K562 (cell line): ENCODE results near the gene TBC1D3B. TPM values are rescaled to one million over a fixed set of nuclear protein-coding genes. Genes with fewer than 3 reads are reported as not detected.

Experiments used
- ATAC-seq: fragments of 200-7000 bp; cut with Tn5 transposase; 3 replicates; pipeline ENCODE4 v1.9.1; 2020; ENCODE audit warnings: moderate library complexity
- BruUV-seq: library from RNA; stranded (reverse); fragments of 400-500 nt; replicated peaks from 2 replicates; lab custom pipeline; 2021; lab: Mats Ljungman, UMichigan
- CTCF ChIA-PET: fragments of 300-600 bp; formaldehyde crosslinking; extraction: SDS; loops from one replicate; lab custom pipeline; 2021; ENCODE audit warnings: low intra/inter-chr PET ratio; lab: Yijun Ruan, JAX
- POLR2A ChIA-PET: fragments of 300-600, 350-650 bp; sonication (Branson Sonifier 250); formaldehyde crosslinking; extraction: SDS; loops from one replicate; lab custom pipeline; 2021; ENCODE audit warnings: antibody characterized with exemption, inconsistent platforms; lab: Yijun Ruan, JAX
- DNase-seq, 4 experiments: peaks; one replicate each; pipeline versions ENCODE4 v3.0.0 to v3.0.0-alpha.2; 2011 to 2018; ENCODE audit warnings: low spot score in 3 of 4, mixed read lengths in 3 of 4; ENCODE audit errors: extremely low read depth in 1 of 4
- FAIRE-seq: peaks from 2 replicates; lab custom pipeline; 2011; peaks lifted over from hg19 to GRCh38; lab: Jason Lieb, UNC
- H2AFZ ChIP-seq: 2 replicates; pipeline ENCODE4 v1.6.0; 2011; ENCODE audit warnings: low read depth, low read length, control low read depth, inconsistent platforms
- H3K27ac ChIP-seq: fragments of 200-600 bp; 3 replicates; pipeline ENCODE4 v1.8.0; 2011; ENCODE audit warnings: low read depth, mild to moderate bottlenecking, control low read depth, inconsistent platforms, low read length, moderate library complexity, mixed read lengths; ENCODE audit errors: extremely low read depth
- H3K27me3 ChIP-seq, 2 experiments: fragments of 300-600 bp in 1 of 2; 2 replicates in 1 of 2; 3 replicates in 1 of 2; pipeline versions ENCODE4 v1.6.0 to v1.8.0; 2011; ENCODE audit warnings: inconsistent platforms in 2 of 2, low read length in 2 of 2, mild to moderate bottlenecking in 1 of 2, mixed read lengths in 1 of 2, moderate library complexity in 1 of 2; ENCODE audit not compliant: control insufficient read depth in 2 of 2, insufficient read depth in 2 of 2
- H3K36me3 ChIP-seq: fragments of 300-600 bp; 3 replicates; pipeline ENCODE4 v1.8.0; 2011; ENCODE audit warnings: mild to moderate bottlenecking, low read length, inconsistent platforms; ENCODE audit not compliant: control insufficient read depth, insufficient read depth
- H3K4me1 ChIP-seq, 2 experiments: fragments of 200-600 bp in 1 of 2; replicated peaks in 1 of 2; 2 replicates in 1 of 2; 3 replicates in 1 of 2; pipeline versions ENCODE4 v1.5.1 to v1.8.0; 2011; ENCODE audit warnings: inconsistent platforms in 2 of 2, low read length in 2 of 2, mild to moderate bottlenecking in 1 of 2, mixed read lengths in 1 of 2, moderate library complexity in 1 of 2; ENCODE audit not compliant: control insufficient read depth in 2 of 2, insufficient read depth in 2 of 2
- H3K4me2 ChIP-seq: 2 replicates; pipeline ENCODE4 v1.6.1; 2011; ENCODE audit warnings: low read length, control low read depth, inconsistent platforms, mixed read lengths; ENCODE audit not compliant: insufficient read depth
- H3K4me3 ChIP-seq: fragments of 200-600 bp; sonication (generic), shearing (Covaris generic); 2 replicates; pipeline ENCODE4 v1.5.1; 2016; ENCODE audit warnings: control low read depth, inconsistent platforms
- H3K79me2 ChIP-seq: fragments of 200-600 bp; 3 replicates; pipeline ENCODE4 v1.8.0; 2011; ENCODE audit warnings: low read length, inconsistent platforms; ENCODE audit not compliant: control insufficient read depth, insufficient read depth
- H3K9ac ChIP-seq, 2 experiments: 2 replicates each; pipeline versions ENCODE4 v1.6.0 to v1.6.1; 2011; ENCODE audit warnings: low read depth in 2 of 2, low read length in 2 of 2, control low read depth in 1 of 2, inconsistent platforms in 1 of 2, mild to moderate bottlenecking in 1 of 2, mixed read lengths in 1 of 2; ENCODE audit not compliant: insufficient read depth in 1 of 2
- H3K9me1 ChIP-seq: one replicate; pipeline ENCODE4 v1.6.0; 2011; ENCODE audit warnings: inconsistent platforms, mild to moderate bottlenecking, low read length, moderate library complexity; ENCODE audit not compliant: control insufficient read depth, insufficient read depth
- H3K9me3 ChIP-seq: replicated peaks from 2 replicates; pipeline ENCODE4 v1.5.1; 2011; ENCODE audit warnings: low read depth, low read length, inconsistent platforms; ENCODE audit not compliant: control insufficient read depth, insufficient read depth
- H4K20me1 ChIP-seq: replicated peaks from 2 replicates; pipeline ENCODE4 v1.6.1; 2011; ENCODE audit warnings: low read length, inconsistent platforms, mixed read lengths; ENCODE audit not compliant: control insufficient read depth, insufficient read depth
- CHCHD3 ChIP-seq: fragments of 250-450 bp; sonication (Bioruptor Pico); IDR thresholded peaks from 2 replicates; pipeline ENCODE4 v2.1.2; 2022; ENCODE audit warnings: mild to moderate bottlenecking
- ILK ChIP-seq: fragments of 450-650 bp; IDR thresholded peaks from 2 replicates; pipeline ENCODE4 v1.6.1; 2016; ENCODE audit warnings: missing genetic modification characterization, low read depth, mild to moderate bottlenecking, missing compliant biosample characterization, moderate library complexity, borderline replicate concordance
- KAT7 ChIP-seq: sonication (generic); formaldehyde crosslinking; IDR thresholded peaks from 2 replicates; pipeline ENCODE4 v1.8.0; 2022; ENCODE audit warnings: missing genetic modification reagents, mild to moderate bottlenecking, borderline replicate concordance
- MYC ChIP-seq, 2 experiments: fragments of 250-450 bp in 1 of 2; sonication (Bioruptor Pico) in 1 of 2; IDR thresholded peaks; 2 replicates each; pipeline versions ENCODE4 v1.5.1 to v1.6.1; 2012 to 2021; ENCODE audit warnings: low read depth in 2 of 2, borderline replicate concordance in 1 of 2, improper control_type of control experiment in 1 of 2, low read length in 1 of 2, mild to moderate bottlenecking in 1 of 2, moderate library complexity in 1 of 2
- NR2C1 ChIP-seq, 2 experiments: fragments of 450-650 bp; IDR thresholded peaks; 2 replicates each; pipeline ENCODE4 v1.6.1; 2017; ENCODE audit warnings: mild to moderate bottlenecking in 2 of 2, antibody characterized with exemption in 1 of 2, inconsistent platforms in 1 of 2, missing compliant biosample characterization in 1 of 2, missing genetic modification characterization in 1 of 2
- SMAD2 ChIP-seq: fragments of 150-350 bp; IDR thresholded peaks from 2 replicates; pipeline ENCODE4 v1.6.1; 2014; ENCODE audit warnings: low read depth, mild to moderate bottlenecking, low read length
- TFAM ChIP-seq: fragments of 250-450 bp; sonication (Bioruptor Pico); conservative IDR thresholded peaks from 2 replicates; pipeline ENCODE4 v1.5.0; 2021; ENCODE audit warnings: mild to moderate bottlenecking, moderate library complexity
- TGIF2 ChIP-seq: sonication (generic); formaldehyde crosslinking; IDR thresholded peaks from 2 replicates; pipeline ENCODE4 v1.8.1; 2022; ENCODE audit warnings: mild to moderate bottlenecking, missing genetic modification reagents, moderate library complexity
- ZNF511 ChIP-seq: sonication (generic); formaldehyde crosslinking; IDR thresholded peaks from 2 replicates; pipeline ENCODE4 v1.8.0; 2022; ENCODE audit warnings: mild to moderate bottlenecking, missing genetic modification reagents
- ZNF780A ChIP-seq: fragments of 250-450 bp; sonication (Bioruptor Pico); IDR thresholded peaks from 2 replicates; pipeline ENCODE4 v1.5.0; 2021; ENCODE audit warnings: mild to moderate bottlenecking
- WGBS: fragments of 100-300 bp; shearing (Covaris generic); methylation state at CpG from one replicate; pipeline ENCODE4 v1.1.6; 2016; ENCODE audit warnings: low coverage, mixed read lengths; ENCODE audit not compliant: insufficient coverage; ENCODE audit errors: missing lambda C conversion rate; 5-methylcytosine and 5-hydroxymethylcytosine counted together
- in situ Hi-C: fragments of 300-500 bp; cut with MboI; formaldehyde crosslinking; loops from 4 replicates; pipeline ENCODE4 v1.15.0; 2018; ENCODE audit warnings: inconsistent platforms, mixed read lengths
- intact Hi-C: fragments of 100-400 bp; cut with micrococcal nuclease; formaldehyde crosslinking; loops from 2 replicates; pipeline ENCODE4 v1.14.2; 2022
- polyA plus RNA-seq, 8 experiments: library from polyadenylated mRNA; depleted of rRNA in 4 of 8; stranded (reverse) in 5 of 8; unstranded in 3 of 8; fragments of >200 nt; fragmentation: Nextera tagmentation in 2 of 8; fragmentation: Illumina TruSeq in 1 of 8; extraction: Ambion mirVana in 2 of 8; extraction: Trizol in 1 of 8; gene quantifications; 2 replicates each; pipeline versions ENCODE4 v1.2.1 to v1.2.3, GENCODE V29; 2011 to 2014; ENCODE audit warnings: inconsistent platforms in 1 of 8, missing spikeins in 1 of 8
- total RNA-seq, 7 experiments: library from RNA; depleted of rRNA in 6 of 7; stranded (reverse); fragments of >200 nt in 6 of 7; fragmentation: Illumina TruSeq in 2 of 7; extraction: Trizol in 2 of 7; gene quantifications; 2 replicates each; pipeline versions ENCODE4 v1.2.1 to v1.2.3, GENCODE V29; 2011 to 2021; ENCODE audit warnings: low replicate concordance in 1 of 7
- TF ChIP-seq, protein P1 (sequence below): sonication (generic); formaldehyde crosslinking; IDR thresholded peaks from 2 replicates; pipeline ENCODE4 v1.8.0; 2022; ENCODE audit warnings: mild to moderate bottlenecking, missing genetic modification reagents
- TF ChIP-seq, protein P2 (sequence below): fragments of 450-650 bp; IDR thresholded peaks from 2 replicates; pipeline ENCODE4 v1.6.1; 2016; ENCODE audit warnings: low read depth, mild to moderate bottlenecking, moderate library complexity

TBC1D3B gene
- total and polyA plus RNA-seq, 9 of the 15 experiments (the other 6 are each of a cell fraction or from before 2014, with no cell fraction given), result 0.29 to 0.60 TPM; not detected in 7

GRCh38 chr17:36144981-36145729, 31.3 kb downstream of the TBC1D3B start:
- Histone ChIP-seq H3K4me2 (no peak overlapping the region), H3K9me1 (no peaks in the 10 kb centered on the region), H3K9ac (no peak overlapping the region), H3K9me3 (no peaks in the 10 kb centered on the region), H2AFZ (no peak overlapping the region), H3K79me2 (no peaks in the 10 kb centered on the region), H3K27me3 (peaks cover 0 to 12% of the 10 kb centered on the region in 2 experiments; a peak in 3 of 5 replicates), H3K4me3 (no peak overlapping the region), H3K27ac (no peak overlapping the region), H4K20me1 (no peaks in the 10 kb centered on the region), H3K4me1 (peaks cover 3 to 5% of the 10 kb centered on the region in 2 experiments; a peak in 1 of 5 replicates), H3K36me3 (no peaks in the 10 kb centered on the region)
- WGBS, result 0% methylated on average over 5 of the region's 5 CpGs
- POLR2A ChIA-PET, result no interaction called here
- DNase-seq (no peak), FAIRE-seq (no peak), ATAC-seq (no peak)
- CTCF ChIA-PET, result no interaction called here
- no TSS peak for BruUV-seq
- intact Hi-C loops, result loop anchor here (10.0 kb wide), 1 partner anchor 290 kb away; no protein-coding TSS in a partner anchor
- in situ Hi-C loops, result no loop called here
- TF ChIP-seq, protein P1, sequence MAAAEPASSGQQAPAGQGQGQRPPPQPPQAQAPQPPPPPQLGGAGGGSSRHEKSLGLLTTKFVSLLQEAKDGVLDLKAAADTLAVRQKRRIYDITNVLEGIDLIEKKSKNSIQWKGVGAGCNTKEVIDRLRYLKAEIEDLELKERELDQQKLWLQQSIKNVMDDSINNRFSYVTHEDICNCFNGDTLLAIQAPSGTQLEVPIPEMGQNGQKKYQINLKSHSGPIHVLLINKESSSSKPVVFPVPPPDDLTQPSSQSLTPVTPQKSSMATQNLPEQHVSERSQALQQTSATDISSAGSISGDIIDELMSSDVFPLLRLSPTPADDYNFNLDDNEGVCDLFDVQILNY (CRISPR knock-in tag), result no peak
- TF ChIP-seq CHCHD3 (CRISPR knock-in tag) (no peak), TFAM (CRISPR knock-in tag) (no peak), NR2C1 (IDR thresholded peaks at IDR 0.05) (no peak), NR2C1 (tag; IDR thresholded peaks at IDR 0.05) (no peak), TGIF2 (no peak), ILK (tag) (no peak), ZNF511 (no peak), SMAD2 (no peak), MYC (IDR thresholded peaks at IDR 0.05; ENCODE audit: low read depth, low read length) (no peak), MYC (CRISPR knock-in tag; IDR thresholded peaks at IDR 0.05; ENCODE audit: borderline replicate concordance, low read depth) (no peak), ZNF780A (no peak), KAT7 (CRISPR knock-in tag) (no peak)
- TF ChIP-seq, protein P2, sequence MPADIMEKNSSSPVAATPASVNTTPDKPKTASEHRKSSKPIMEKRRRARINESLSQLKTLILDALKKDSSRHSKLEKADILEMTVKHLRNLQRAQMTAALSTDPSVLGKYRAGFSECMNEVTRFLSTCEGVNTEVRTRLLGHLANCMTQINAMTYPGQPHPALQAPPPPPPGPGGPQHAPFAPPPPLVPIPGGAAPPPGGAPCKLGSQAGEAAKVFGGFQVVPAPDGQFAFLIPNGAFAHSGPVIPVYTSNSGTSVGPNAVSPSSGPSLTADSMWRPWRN, result no peak
